ENCODE measurements around the gene TSPOAP1. TPM values are rescaled to one million over a fixed set of nuclear protein-coding genes. Genes with fewer than 3 reads are reported as not detected.

TSPOAP1 gene
- total and polyA plus RNA-seq, 2 of the 13 experiments (the other 11 are each of a cell fraction or from before 2014, with no cell fraction given): not detected

GRCh38 chr17:58352596-58353388 is 24.2 kb upstream of the TSPOAP1 start (continued):
- TF ChIP-seq POLR2G (IDR thresholded peaks at IDR 0.05; ENCODE audit: low read depth, low read length): peak; percentile 51; the same call in 1 of the 2 replicates
- TF ChIP-seq SALL1 (CRISPR knock-in tag; IDR thresholded peaks at IDR 0.05): no peak
- TF ChIP-seq ZNF30 (CRISPR knock-in tag; IDR thresholded peaks at IDR 0.05): no peak
- no peak for TF ChIP-seq AHDC1 (CRISPR knock-in tag; IDR thresholded peaks at IDR 0.05; ENCODE audit: borderline replicate concordance)
- peak; percentile 53; the same call in 1 of the 2 replicates for TF ChIP-seq ADNP (CRISPR knock-in tag; IDR thresholded peaks at IDR 0.05)
- TF ChIP-seq SP1 (IDR thresholded peaks at IDR 0.05): no peak
- no peak for TF ChIP-seq SP1 (CRISPR knock-in tag; IDR thresholded peaks at IDR 0.05)
- TF ChIP-seq ZNF3 (CRISPR knock-in tag; IDR thresholded peaks at IDR 0.05): no peak
- no peak for TF ChIP-seq THAP9 (CRISPR knock-in tag; IDR thresholded peaks at IDR 0.05; ENCODE audit: borderline replicate concordance)
- no peak for TF ChIP-seq BHLHE40 (IDR thresholded peaks at IDR 0.05; ENCODE audit: low read length)
- no peak for TF ChIP-seq BCL6 (CRISPR knock-in tag; IDR thresholded peaks at IDR 0.05)
- TF ChIP-seq NFE2L2 (IDR thresholded peaks at IDR 0.05; ENCODE audit: low read length): no peak
- no peak for TF ChIP-seq DMAP1 (CRISPR knock-in tag; IDR thresholded peaks at IDR 0.05)
- no peak for TF ChIP-seq ZFP37 (CRISPR knock-in tag; IDR thresholded peaks at IDR 0.05; ENCODE audit: borderline replicate concordance)
- no peak for TF ChIP-seq MYC (CRISPR knock-in tag; IDR thresholded peaks at IDR 0.05; ENCODE audit: borderline replicate concordance)
- TF ChIP-seq POGZ (CRISPR knock-in tag; IDR thresholded peaks at IDR 0.05): no peak
- 0 out of 2 replicates have a peak, but pooled peaks have one; percentile 1 for TF ChIP-seq STAG1 (CRISPR knock-in tag; IDR thresholded peaks at IDR 0.05)
- no peak for TF ChIP-seq ZBTB33 (CRISPR knock-in tag; IDR thresholded peaks at IDR 0.05)
- TF ChIP-seq ZNF746 (CRISPR knock-in tag; IDR thresholded peaks at IDR 0.05): no peak
- no peak for TF ChIP-seq ZSCAN30 (CRISPR knock-in tag; IDR thresholded peaks at IDR 0.05)
- TF ChIP-seq HDAC6 (IDR thresholded peaks at IDR 0.05; ENCODE audit: low read depth, low read length): no peak
- no peak for TF ChIP-seq ZNF160 (CRISPR knock-in tag; IDR thresholded peaks at IDR 0.05)

All from HepG2 (cell line).